ENCODE measurements around the gene SLFN11.

GRCh38 chr17:35377068-35377467, 3.6 kb upstream of the SLFN11 start:
- TF ChIP-seq POLR2A (IDR thresholded peaks at IDR 0.05): no peak
- no peak for TF ChIP-seq CTCF (IDR thresholded peaks at IDR 0.05)

Data from Peyer's patch (tissue), 4 donors.